RWPE2 (cell line): Measurements from ENCODE around the gene RAB36.

Source experiments
- ATAC-seq: fragments of 200-7000 bp; cut with Tn5 transposase; 3 replicates; pipeline ENCODE4 v1.9.1; 2021; ENCODE audit warnings: low read depth
- DNase-seq: peaks from one replicate; pipeline ENCODE4 v3.0.0-alpha.2; 2020; ENCODE audit warnings: low spot score
- H3K27ac ChIP-seq: fragments of 450-650 bp; 2 replicates; pipeline ENCODE4 v1.5.1; 2017; ENCODE audit warnings: mild to moderate bottlenecking; ENCODE audit not compliant: poor library complexity, severe bottlenecking
- H3K27me3 ChIP-seq: fragments of 250-450 bp; sonication (Bioruptor Pico); 2 replicates; pipeline ENCODE4 v1.5.1; 2021; ENCODE audit warnings: mild to moderate bottlenecking, moderate library complexity; ENCODE audit not compliant: insufficient read depth, poor library complexity, severe bottlenecking
- H3K36me3 ChIP-seq: fragments of 250-450 bp; sonication (Bioruptor Pico); 2 replicates; pipeline ENCODE4 v1.5.1; 2020; ENCODE audit warnings: low read depth, mild to moderate bottlenecking, moderate library complexity
- H3K4me1 ChIP-seq: fragments of 250-450 bp; sonication (Bioruptor Pico); 2 replicates; pipeline ENCODE4 v1.5.1; 2021; ENCODE audit warnings: mild to moderate bottlenecking, moderate library complexity; ENCODE audit not compliant: insufficient read depth, poor library complexity, severe bottlenecking
- H3K4me3 ChIP-seq: fragments of 250-450 bp; sonication (Bioruptor Pico); 2 replicates; pipeline ENCODE4 v1.5.1; 2021; ENCODE audit warnings: mild to moderate bottlenecking, moderate library complexity; ENCODE audit not compliant: severe bottlenecking
- H3K9me3 ChIP-seq: fragments of 250-450 bp; sonication (Bioruptor Pico); 2 replicates; pipeline ENCODE4 v1.5.1; 2021; ENCODE audit warnings: mild to moderate bottlenecking, moderate library complexity; ENCODE audit not compliant: severe bottlenecking
- TF ChIP-seq, protein P1 (sequence below): fragments of 450-650 bp; IDR thresholded peaks from one replicate; pipeline ENCODE4 v1.5.1; 2017; ENCODE audit warnings: mild to moderate bottlenecking, moderate library complexity; ENCODE audit not compliant: poor library complexity, severe bottlenecking

Gene RAB36

DNA sequence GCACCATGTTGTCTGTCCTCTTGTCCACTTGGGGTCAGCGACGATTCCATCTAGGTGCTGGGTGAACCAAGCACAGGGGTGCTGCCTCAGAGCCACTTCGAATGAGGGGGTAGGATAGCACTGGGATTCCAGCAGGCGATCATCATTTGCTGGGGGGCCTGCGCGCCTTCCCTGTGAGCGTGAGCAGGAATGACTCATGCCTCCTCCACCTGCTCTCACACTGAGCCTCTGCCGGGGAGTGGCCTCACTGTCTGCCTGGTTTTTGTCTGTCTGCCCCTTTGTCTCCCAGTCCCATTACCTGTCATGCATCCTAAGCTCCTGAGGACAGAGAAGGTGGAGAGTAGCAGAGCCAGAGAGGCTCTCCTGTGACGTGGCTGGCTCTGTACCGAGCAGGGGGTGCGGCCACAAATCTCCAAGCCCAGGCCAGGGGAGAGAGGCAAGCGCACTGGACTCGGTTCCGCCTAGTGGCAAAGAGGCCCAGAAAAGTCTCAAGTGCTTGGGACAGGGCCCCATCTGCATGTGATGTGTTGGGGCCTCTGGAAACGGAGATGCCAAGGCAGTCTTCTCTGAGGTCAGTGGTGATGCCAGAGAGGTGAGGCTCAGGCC is 34.3 kb upstream of the RAB36 start:
- no peaks in the 10 kb centered on the region for H3K36me3 ChIP-seq
- TF ChIP-seq, protein P1, sequence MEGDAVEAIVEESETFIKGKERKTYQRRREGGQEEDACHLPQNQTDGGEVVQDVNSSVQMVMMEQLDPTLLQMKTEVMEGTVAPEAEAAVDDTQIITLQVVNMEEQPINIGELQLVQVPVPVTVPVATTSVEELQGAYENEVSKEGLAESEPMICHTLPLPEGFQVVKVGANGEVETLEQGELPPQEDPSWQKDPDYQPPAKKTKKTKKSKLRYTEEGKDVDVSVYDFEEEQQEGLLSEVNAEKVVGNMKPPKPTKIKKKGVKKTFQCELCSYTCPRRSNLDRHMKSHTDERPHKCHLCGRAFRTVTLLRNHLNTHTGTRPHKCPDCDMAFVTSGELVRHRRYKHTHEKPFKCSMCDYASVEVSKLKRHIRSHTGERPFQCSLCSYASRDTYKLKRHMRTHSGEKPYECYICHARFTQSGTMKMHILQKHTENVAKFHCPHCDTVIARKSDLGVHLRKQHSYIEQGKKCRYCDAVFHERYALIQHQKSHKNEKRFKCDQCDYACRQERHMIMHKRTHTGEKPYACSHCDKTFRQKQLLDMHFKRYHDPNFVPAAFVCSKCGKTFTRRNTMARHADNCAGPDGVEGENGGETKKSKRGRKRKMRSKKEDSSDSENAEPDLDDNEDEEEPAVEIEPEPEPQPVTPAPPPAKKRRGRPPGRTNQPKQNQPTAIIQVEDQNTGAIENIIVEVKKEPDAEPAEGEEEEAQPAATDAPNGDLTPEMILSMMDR: no peak
- H3K4me3 ChIP-seq: no peak overlapping the region
- H3K27me3 ChIP-seq: no peaks in the 10 kb centered on the region
- no peak overlapping the region for H3K27ac ChIP-seq
- ATAC-seq (no peak; the same call in 2 of the 3 replicates), DNase-seq (no peak)
- peaks cover 13% of the 10 kb centered on the region for H3K9me3 ChIP-seq
- H3K4me1 ChIP-seq: no peaks in the 10 kb centered on the region

DNA sequence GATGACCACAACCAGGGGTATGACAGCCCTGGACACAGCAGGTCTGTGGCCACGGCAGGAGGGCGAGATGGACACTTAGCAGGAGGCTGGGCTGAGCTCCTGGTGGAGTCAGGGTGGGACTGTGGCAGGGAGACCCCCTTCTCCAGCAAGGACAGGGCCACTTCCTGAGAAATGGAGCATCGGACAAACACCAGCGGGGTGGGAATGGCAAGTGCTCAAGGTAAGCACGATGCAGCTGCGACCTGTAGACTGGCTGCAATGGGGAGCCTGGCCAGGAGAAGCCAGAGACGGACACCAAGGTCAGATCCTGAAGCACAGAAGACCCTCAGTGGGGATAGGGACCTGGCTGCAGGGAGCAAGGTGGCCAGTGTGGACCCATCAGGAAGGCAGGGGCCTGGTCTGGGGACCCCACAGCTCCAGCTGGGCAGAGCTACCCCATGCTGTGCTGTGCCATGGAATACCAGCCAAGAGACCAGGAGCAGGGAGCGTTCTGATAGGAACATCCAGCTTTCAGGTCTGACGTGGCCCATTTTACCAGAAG is 32.7 kb upstream of the RAB36 start:
- Histone ChIP-seq H3K27ac (no peak overlapping the region), H3K4me1 (no peaks in the 10 kb centered on the region), H3K27me3 (no peaks in the 10 kb centered on the region), H3K4me3 (no peak overlapping the region), H3K36me3 (no peaks in the 10 kb centered on the region), H3K9me3 (peaks cover 13% of the 10 kb centered on the region)
- TF ChIP-seq, protein P1: no peak
- ATAC-seq: no peak
- DNase-seq: no peak

DNA sequence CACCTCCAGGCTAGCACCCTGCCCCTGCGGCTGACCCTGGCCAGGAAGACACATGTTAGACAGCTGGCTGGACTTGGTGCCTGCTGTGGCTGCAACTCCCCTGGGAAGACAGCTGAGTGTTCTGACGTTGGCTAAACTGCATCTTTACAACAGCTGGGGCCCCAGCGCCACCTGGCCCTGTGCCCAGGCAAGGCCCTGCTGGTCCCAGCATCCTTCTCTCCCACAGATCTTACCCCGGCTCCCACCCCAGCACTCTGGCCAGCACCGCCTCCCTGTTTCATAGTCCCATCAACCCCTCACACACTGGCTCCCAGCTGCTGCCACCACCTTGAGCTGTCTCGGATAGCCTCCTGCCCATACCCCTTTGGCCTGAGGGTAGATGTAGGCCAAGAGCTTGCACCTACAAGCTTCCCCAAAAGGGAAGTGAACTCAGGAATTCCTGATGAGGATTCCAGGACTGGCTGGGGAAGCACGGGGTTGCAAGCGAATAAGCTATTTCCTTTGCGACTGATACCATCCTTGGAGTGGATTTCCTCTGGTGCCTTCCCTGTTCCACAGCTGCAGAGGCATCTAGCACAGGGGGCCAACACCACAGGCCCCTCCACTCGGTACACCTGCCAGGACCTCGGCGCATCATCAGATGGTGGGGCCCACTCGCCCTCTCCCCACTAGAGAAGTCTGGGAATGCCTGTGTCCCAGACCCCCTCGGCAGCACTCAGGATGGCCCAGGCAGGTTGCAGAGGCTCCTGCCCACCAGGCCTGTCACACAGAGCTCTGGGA is 32.0 kb upstream of the RAB36 start:
- Histone ChIP-seq H3K27ac (no peak overlapping the region), H3K27me3 (no peaks in the 10 kb centered on the region), H3K9me3 (peaks cover 13% of the 10 kb centered on the region), H3K4me3 (no peak overlapping the region), H3K36me3 (no peaks in the 10 kb centered on the region), H3K4me1 (no peaks in the 10 kb centered on the region)
- TF ChIP-seq, protein P1: no peak
- ATAC-seq (no peak), DNase-seq (no peak)

DNA sequence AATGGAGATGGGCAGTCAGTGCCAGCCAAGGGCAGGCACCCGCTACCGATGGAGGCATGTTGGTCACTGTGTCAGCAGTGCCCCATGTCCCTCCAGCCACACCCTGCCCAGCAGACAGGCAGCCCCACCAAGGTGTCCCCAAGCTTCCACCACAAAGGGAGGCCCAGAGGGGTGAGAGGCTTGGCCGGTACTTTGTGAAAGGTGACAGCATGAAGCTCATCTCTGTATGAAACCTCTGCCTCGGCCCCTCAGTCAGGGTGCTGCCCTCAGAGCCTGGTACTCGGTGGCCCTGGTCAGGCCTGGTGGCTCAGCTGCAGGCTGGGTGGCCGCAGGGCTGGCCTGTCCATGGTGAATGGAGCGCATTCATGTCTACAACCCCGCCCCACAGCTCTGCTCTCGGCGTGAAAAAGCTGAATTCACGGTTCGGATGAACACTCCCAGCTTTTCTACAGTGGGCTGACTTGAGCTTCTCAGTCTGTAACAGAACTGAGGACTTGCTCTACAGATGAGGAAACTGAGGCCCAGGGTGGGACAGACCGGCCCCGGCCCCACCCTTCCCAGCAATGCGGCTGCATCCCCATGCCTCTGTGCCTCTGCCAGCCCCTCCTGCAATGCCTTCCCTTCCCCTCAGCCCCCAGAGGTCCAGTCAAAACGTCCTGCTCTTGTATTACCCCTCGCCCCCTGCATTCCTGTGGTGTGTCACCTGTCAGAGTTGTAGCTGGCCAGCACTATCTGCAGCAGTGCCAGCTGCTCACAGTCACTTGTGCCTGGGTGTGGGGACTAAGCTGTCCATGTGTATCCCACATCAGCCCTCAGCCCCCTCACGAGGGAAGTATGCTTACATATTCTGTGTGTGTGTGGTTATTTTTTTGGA is 31.2 kb upstream of the RAB36 start:
- Histone ChIP-seq H3K4me3 (no peak overlapping the region), H3K9me3 (peaks cover 10% of the 10 kb centered on the region), H3K27ac (no peak overlapping the region), H3K4me1 (no peaks in the 10 kb centered on the region), H3K36me3 (no peaks in the 10 kb centered on the region), H3K27me3 (no peaks in the 10 kb centered on the region)
- ATAC-seq: no peak
- TF ChIP-seq, protein P1: no peak
- DNase-seq: no peak
